Bronchial epithelial cell (primary cell): ENCODE measurements around the gene CPAMD8. TPM values are rescaled to one million over a fixed set of nuclear protein-coding genes. Genes with fewer than 3 reads are reported as not detected.

ENCODE experiments used
- DNase-seq: peaks from one replicate; pipeline ENCODE4 v3.0.0-alpha.2; 2010; ENCODE audit warnings: low read depth
- FAIRE-seq: peaks from 2 replicates; lab custom pipeline; 2011; peaks lifted over from hg19 to GRCh38; lab: Jason Lieb, UNC
- H3K27me3 ChIP-seq: 2 replicates; pipeline ENCODE4 v1.5.1; 2011; ENCODE audit warnings: low read length; ENCODE audit not compliant: control insufficient read depth, insufficient read depth
- H3K36me3 ChIP-seq: 2 replicates; pipeline ENCODE4 v1.5.1; 2011; ENCODE audit warnings: low read length; ENCODE audit not compliant: control insufficient read depth, insufficient read depth
- H3K4me3 ChIP-seq: 2 replicates; pipeline ENCODE4 v1.5.1; 2011; ENCODE audit warnings: mild to moderate bottlenecking, low read depth, low read length, control low read depth
- total RNA-seq: library from RNA; depleted of rRNA; stranded (reverse); fragments of >200 nt; gene quantifications from 2 replicates; pipeline ENCODE4 v1.2.1, GENCODE V29; 2014
- TF ChIP-seq, protein P1 (sequence below): IDR thresholded peaks from 2 replicates; pipeline ENCODE4 v1.5.1; 2011; ENCODE audit warnings: mild to moderate bottlenecking, moderate library complexity, low read length, control low read depth, inconsistent platforms; ENCODE audit not compliant: insufficient read depth, severe bottlenecking

Gene CPAMD8
- total RNA-seq, 1 donor from 2014 or later: 0.53 TPM

- no peak for FAIRE-seq
- no peaks in the 10 kb centered on the region for H3K27me3 ChIP-seq
- DNase-seq: no peak
- TF ChIP-seq, protein P1, sequence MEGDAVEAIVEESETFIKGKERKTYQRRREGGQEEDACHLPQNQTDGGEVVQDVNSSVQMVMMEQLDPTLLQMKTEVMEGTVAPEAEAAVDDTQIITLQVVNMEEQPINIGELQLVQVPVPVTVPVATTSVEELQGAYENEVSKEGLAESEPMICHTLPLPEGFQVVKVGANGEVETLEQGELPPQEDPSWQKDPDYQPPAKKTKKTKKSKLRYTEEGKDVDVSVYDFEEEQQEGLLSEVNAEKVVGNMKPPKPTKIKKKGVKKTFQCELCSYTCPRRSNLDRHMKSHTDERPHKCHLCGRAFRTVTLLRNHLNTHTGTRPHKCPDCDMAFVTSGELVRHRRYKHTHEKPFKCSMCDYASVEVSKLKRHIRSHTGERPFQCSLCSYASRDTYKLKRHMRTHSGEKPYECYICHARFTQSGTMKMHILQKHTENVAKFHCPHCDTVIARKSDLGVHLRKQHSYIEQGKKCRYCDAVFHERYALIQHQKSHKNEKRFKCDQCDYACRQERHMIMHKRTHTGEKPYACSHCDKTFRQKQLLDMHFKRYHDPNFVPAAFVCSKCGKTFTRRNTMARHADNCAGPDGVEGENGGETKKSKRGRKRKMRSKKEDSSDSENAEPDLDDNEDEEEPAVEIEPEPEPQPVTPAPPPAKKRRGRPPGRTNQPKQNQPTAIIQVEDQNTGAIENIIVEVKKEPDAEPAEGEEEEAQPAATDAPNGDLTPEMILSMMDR: no peak
- H3K36me3 ChIP-seq: no peaks in the 10 kb centered on the region
- no peak overlapping the region for H3K4me3 ChIP-seq
Measured at GRCh38 chr19:16903347-16903746, 123.3 kb downstream of the CPAMD8 start.

DNA sequence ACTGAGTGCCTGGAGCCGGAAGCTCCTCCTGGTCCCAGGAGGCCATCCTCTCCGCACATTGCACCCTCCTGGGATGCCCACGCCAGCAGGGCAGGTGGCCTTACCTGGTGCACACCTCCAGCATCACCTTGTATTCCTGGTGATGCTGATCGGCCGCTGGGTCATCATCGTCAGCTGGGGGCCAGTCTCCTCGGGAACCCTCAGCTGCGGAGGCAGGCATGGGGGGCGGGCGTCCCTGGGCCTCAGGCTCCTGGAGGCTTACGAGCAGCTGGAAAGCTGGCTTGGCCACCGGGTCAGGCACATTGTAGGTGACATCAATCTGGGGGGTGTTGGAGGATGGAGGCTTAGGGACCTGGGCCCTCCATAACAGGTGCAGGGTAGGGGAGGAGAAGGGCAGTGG lies 124.1 kb downstream of the CPAMD8 start:
- H3K4me3 ChIP-seq: no peak overlapping the region
- no peak for DNase-seq
- H3K27me3 ChIP-seq: no peaks in the 10 kb centered on the region
- TF ChIP-seq, protein P1: no peak
- FAIRE-seq: no peak
- H3K36me3 ChIP-seq: no peaks in the 10 kb centered on the region

GRCh38 chr19:16901491-16902175 lies 125.0 kb downstream of the CPAMD8 start:
- FAIRE-seq (no peak), DNase-seq (no peak)
- Histone ChIP-seq H3K36me3 (no peaks in the 10 kb centered on the region), H3K4me3 (no peak overlapping the region), H3K27me3 (no peaks in the 10 kb centered on the region)
- TF ChIP-seq, protein P1: no peak

- Histone ChIP-seq H3K4me3 (no peak overlapping the region), H3K36me3 (no peaks in the 10 kb centered on the region), H3K27me3 (no peaks in the 10 kb centered on the region)
- DNase-seq (peak; percentile 8), FAIRE-seq (no peak)
- TF ChIP-seq, protein P1: peak; percentile 59
Measured at GRCh38 chr19:16899566-16900075, 127.0 kb downstream of the CPAMD8 start.

DNA sequence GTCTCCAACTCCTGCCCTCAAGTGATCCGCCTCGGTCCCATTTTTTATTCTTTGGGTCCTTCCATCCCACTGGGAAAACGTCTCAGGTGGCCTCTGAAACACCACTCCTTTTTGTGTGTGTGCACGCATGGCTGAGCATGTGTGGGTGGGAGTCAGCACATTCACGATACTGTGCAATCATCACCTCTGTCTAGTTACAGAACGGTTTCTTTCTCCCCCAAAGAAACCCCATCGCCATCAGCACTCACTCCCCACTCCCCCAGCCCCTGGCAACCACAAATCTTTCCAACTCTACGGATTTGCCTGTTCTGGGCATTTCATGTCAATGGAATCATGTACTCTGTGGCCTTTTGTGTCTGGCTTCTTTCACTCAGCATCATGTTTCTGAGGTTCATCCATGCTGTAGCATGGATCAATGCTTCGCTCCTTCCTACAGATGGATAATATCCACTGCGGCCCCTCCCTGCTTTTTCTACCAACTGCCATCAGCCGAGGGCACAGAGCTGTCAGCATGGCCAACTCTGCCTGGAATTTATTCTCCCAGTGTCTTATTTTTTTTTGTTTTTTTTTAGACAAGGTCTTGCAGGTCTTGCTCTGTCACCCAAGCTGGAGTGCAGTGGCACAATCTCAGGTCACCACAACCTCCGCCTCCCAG lies 128.1 kb downstream of the CPAMD8 start:
- H3K27me3 ChIP-seq: no peaks in the 10 kb centered on the region
- TF ChIP-seq, protein P1: no peak
- no peak overlapping the region for H3K4me3 ChIP-seq
- H3K36me3 ChIP-seq: no peaks in the 10 kb centered on the region
- DNase-seq (no peak), FAIRE-seq (no peak)
